Measurements from ENCODE around the gene ENG. TPM values are rescaled to one million over a fixed set of nuclear protein-coding genes. Genes with fewer than 3 reads are reported as not detected.

Gene ENG
- 10 to 100 TPM; 11.1 to 17.9 TPM for polyA plus RNA-seq

- H3K27ac ChIP-seq (ENCODE audit: low read depth in 2 of 2, low read length in 1 of 2): peak within 1 kb of the TSS; percentile 73 to 75
- peaks cover 0 to 4% of the 10 kb centered on the region in 2 donors for H3K4me1 ChIP-seq (ENCODE audit: control insufficient read depth in 2 of 2, insufficient read depth in 2 of 2, low read length in 1 of 2)
- no peaks in the 10 kb centered on the region for H3K27me3 ChIP-seq (ENCODE audit: control insufficient read depth in 1 of 2, insufficient read depth in 2 of 2, low read length in 2 of 2)
- peaks cover 0 to 3% of the 10 kb centered on the region in 2 donors for H3K9me3 ChIP-seq (ENCODE audit: control insufficient read depth in 2 of 2, insufficient read depth in 1 of 2, low read depth in 1 of 2, low read length in 1 of 2)
- no peaks in the 10 kb centered on the region for H3K36me3 ChIP-seq (ENCODE audit: control insufficient read depth in 2 of 2, insufficient read depth in 2 of 2, low read length in 1 of 2)
- H3K4me3 ChIP-seq (ENCODE audit: low read depth in 1 of 2, low read length in 2 of 2): peak within 1 kb of the TSS; percentile 29 to 56
- 29 to 34% methylated on average over 26 to 37 of the region's 37 CpGs for WGBS, 2 donors
These were observed at the start of gene ENG for GRCh38 chr9:127854184-127854806. TSS of gene ENG (minus strand) at chr9:127854658. CDS start at chr9:127854355, 303 bp downstream.

GRCh38 chr9:127903557-127904475 is 49.4 kb upstream of the ENG start:
- Histone ChIP-seq H3K27me3 (ENCODE audit: control insufficient read depth in 1 of 2, insufficient read depth in 2 of 2, low read length in 2 of 2) (no peaks in the 10 kb centered on the region), H3K27ac (ENCODE audit: low read depth in 2 of 2, low read length in 1 of 2) (peak overlapping the region; percentile 80 to 92), H3K9me3 (ENCODE audit: control insufficient read depth in 2 of 2, insufficient read depth in 1 of 2, low read depth in 1 of 2, low read length in 1 of 2) (no peaks in the 10 kb centered on the region), H3K4me3 (ENCODE audit: low read depth in 1 of 2, low read length in 2 of 2) (peak overlapping the region in 1 of 2 donors; percentile 17), H3K4me1 (ENCODE audit: control insufficient read depth in 2 of 2, insufficient read depth in 2 of 2, low read length in 1 of 2) (peaks cover 4 to 28% of the 10 kb centered on the region in 2 donors), H3K36me3 (ENCODE audit: control insufficient read depth in 2 of 2, insufficient read depth in 2 of 2, low read length in 1 of 2) (peaks cover 0 to 3% of the 10 kb centered on the region in 2 donors)
- 47 to 49% methylated on average over 17 of the region's 17 CpGs for WGBS, 2 donors

GRCh38 chr9:127899128-127899943 is 44.9 kb upstream of the ENG start, which contains the start of gene ST6GALNAC6:
TSS of gene ST6GALNAC6 (minus strand) at chr9:127899603. CDS start at chr9:127897981, 1,622 bp downstream.
- Histone ChIP-seq H3K4me3 (ENCODE audit: low read depth in 1 of 2, low read length in 2 of 2) (peak within 1 kb of the TSS; percentile 65 to 93), H3K9me3 (ENCODE audit: control insufficient read depth in 2 of 2, insufficient read depth in 1 of 2, low read depth in 1 of 2, low read length in 1 of 2) (peaks cover 0 to 8% of the 10 kb centered on the region in 2 donors), H3K36me3 (ENCODE audit: control insufficient read depth in 2 of 2, insufficient read depth in 2 of 2, low read length in 1 of 2) (peaks cover 7 to 15% of the 10 kb centered on the region in 2 donors), H3K4me1 (ENCODE audit: control insufficient read depth in 2 of 2, insufficient read depth in 2 of 2, low read length in 1 of 2) (peaks cover 3 to 19% of the 10 kb centered on the region in 2 donors), H3K27ac (ENCODE audit: low read depth in 2 of 2, low read length in 1 of 2) (peak within 1 kb of the TSS; percentile 73 to 86), H3K27me3 (ENCODE audit: control insufficient read depth in 1 of 2, insufficient read depth in 2 of 2, low read length in 2 of 2) (no peaks in the 10 kb centered on the region)
- 0 to 1% methylated on average over 69 to 89 of the region's 89 CpGs for WGBS, 2 donors

- peaks cover 3 to 15% of the 10 kb centered on the region in 2 donors for H3K4me1 ChIP-seq (ENCODE audit: control insufficient read depth in 2 of 2, insufficient read depth in 2 of 2, low read length in 1 of 2)
These were observed 44.1 kb upstream of the ENG start for GRCh38 chr9:127898433-127899127.

GRCh38 chr9:127897193-127897692 is 42.8 kb upstream of the ENG start:
- 27 to 34% methylated on average over 18 to 19 of the region's 19 CpGs for WGBS, 2 donors
- Histone ChIP-seq H3K9me3 (ENCODE audit: control insufficient read depth in 2 of 2, insufficient read depth in 1 of 2, low read depth in 1 of 2, low read length in 1 of 2) (peaks cover 0 to 26% of the 10 kb centered on the region in 2 donors), H3K36me3 (ENCODE audit: control insufficient read depth in 2 of 2, insufficient read depth in 2 of 2, low read length in 1 of 2) (peaks cover 23 to 29% of the 10 kb centered on the region in 2 donors), H3K4me3 (ENCODE audit: low read depth in 1 of 2, low read length in 2 of 2) (peak overlapping the region in 1 of 2 donors; percentile 2), H3K4me1 (ENCODE audit: control insufficient read depth in 2 of 2, insufficient read depth in 2 of 2, low read length in 1 of 2) (peaks cover 3 to 13% of the 10 kb centered on the region in 2 donors), H3K27me3 (ENCODE audit: control insufficient read depth in 1 of 2, insufficient read depth in 2 of 2, low read length in 2 of 2) (no peaks in the 10 kb centered on the region), H3K27ac (ENCODE audit: low read depth in 2 of 2, low read length in 1 of 2) (peak overlapping the region; percentile 62 to 73)

More at GRCh38 chr9:127898433-127899127, 44.1 kb upstream of the ENG start:
- no peaks in the 10 kb centered on the region for H3K27me3 ChIP-seq (ENCODE audit: control insufficient read depth in 1 of 2, insufficient read depth in 2 of 2, low read length in 2 of 2)
- 6 to 7% methylated on average over 27 to 32 of the region's 32 CpGs for WGBS, 2 donors
- peak overlapping the region; percentile 68 to 86 for H3K27ac ChIP-seq (ENCODE audit: low read depth in 2 of 2, low read length in 1 of 2)
- peaks cover 14 to 20% of the 10 kb centered on the region in 2 donors for H3K36me3 ChIP-seq (ENCODE audit: control insufficient read depth in 2 of 2, insufficient read depth in 2 of 2, low read length in 1 of 2)
- peak overlapping the region; percentile 65 to 93 for H3K4me3 ChIP-seq (ENCODE audit: low read depth in 1 of 2, low read length in 2 of 2)
- H3K9me3 ChIP-seq (ENCODE audit: control insufficient read depth in 2 of 2, insufficient read depth in 1 of 2, low read depth in 1 of 2, low read length in 1 of 2): peaks cover 0 to 16% of the 10 kb centered on the region in 2 donors

GRCh38 chr9:127896395-127897192 is 42.1 kb upstream of the ENG start:
- peak overlapping the region; percentile 12 to 67 for H3K27ac ChIP-seq (ENCODE audit: low read depth in 2 of 2, low read length in 1 of 2)
- peaks cover 3 to 13% of the 10 kb centered on the region in 2 donors for H3K4me1 ChIP-seq (ENCODE audit: control insufficient read depth in 2 of 2, insufficient read depth in 2 of 2, low read length in 1 of 2)
- peak overlapping the region in 1 of 2 donors; percentile 2 for H3K4me3 ChIP-seq (ENCODE audit: low read depth in 1 of 2, low read length in 2 of 2)
- H3K9me3 ChIP-seq (ENCODE audit: control insufficient read depth in 2 of 2, insufficient read depth in 1 of 2, low read depth in 1 of 2, low read length in 1 of 2): peaks cover 0 to 26% of the 10 kb centered on the region in 2 donors
- H3K27me3 ChIP-seq (ENCODE audit: control insufficient read depth in 1 of 2, insufficient read depth in 2 of 2, low read length in 2 of 2): no peaks in the 10 kb centered on the region
- WGBS, 2 donors: 70 to 71% methylated on average over 16 of the region's 16 CpGs
- H3K36me3 ChIP-seq (ENCODE audit: control insufficient read depth in 2 of 2, insufficient read depth in 2 of 2, low read length in 1 of 2): peaks cover 23 to 29% of the 10 kb centered on the region in 2 donors

GRCh38 chr9:127895811-127896210 is 41.4 kb upstream of the ENG start:
- peaks cover 3 to 13% of the 10 kb centered on the region in 2 donors for H3K4me1 ChIP-seq (ENCODE audit: control insufficient read depth in 2 of 2, insufficient read depth in 2 of 2, low read length in 1 of 2)
- no peak overlapping the region for H3K4me3 ChIP-seq (ENCODE audit: low read depth in 1 of 2, low read length in 2 of 2)
- H3K9me3 ChIP-seq (ENCODE audit: control insufficient read depth in 2 of 2, insufficient read depth in 1 of 2, low read depth in 1 of 2, low read length in 1 of 2): peaks cover 0 to 26% of the 10 kb centered on the region in 2 donors
- H3K27me3 ChIP-seq (ENCODE audit: control insufficient read depth in 1 of 2, insufficient read depth in 2 of 2, low read length in 2 of 2): no peaks in the 10 kb centered on the region
- peaks cover 23 to 30% of the 10 kb centered on the region in 2 donors for H3K36me3 ChIP-seq (ENCODE audit: control insufficient read depth in 2 of 2, insufficient read depth in 2 of 2, low read length in 1 of 2)
- WGBS, 2 donors: 95% methylated on average over 8 of the region's 8 CpGs
- no peak overlapping the region for H3K27ac ChIP-seq (ENCODE audit: low read depth in 2 of 2, low read length in 1 of 2)

- peaks cover 23 to 37% of the 10 kb centered on the region in 2 donors for H3K36me3 ChIP-seq (ENCODE audit: control insufficient read depth in 2 of 2, insufficient read depth in 2 of 2, low read length in 1 of 2)
These were observed 38.9 kb upstream of the ENG start for GRCh38 chr9:127893392-127893791.

More at GRCh38 chr9:127893392-127893791, 38.9 kb upstream of the ENG start:
- H3K4me3 ChIP-seq (ENCODE audit: low read depth in 1 of 2, low read length in 2 of 2): no peak overlapping the region
- H3K9me3 ChIP-seq (ENCODE audit: control insufficient read depth in 2 of 2, insufficient read depth in 1 of 2, low read depth in 1 of 2, low read length in 1 of 2): peaks cover 0 to 26% of the 10 kb centered on the region in 2 donors
- WGBS, 2 donors: 97 to 98% methylated on average over 4 of the region's 4 CpGs
- peaks cover 3 to 7% of the 10 kb centered on the region in 2 donors for H3K4me1 ChIP-seq (ENCODE audit: control insufficient read depth in 2 of 2, insufficient read depth in 2 of 2, low read length in 1 of 2)
- no peak overlapping the region for H3K27ac ChIP-seq (ENCODE audit: low read depth in 2 of 2, low read length in 1 of 2)
- H3K27me3 ChIP-seq (ENCODE audit: control insufficient read depth in 1 of 2, insufficient read depth in 2 of 2, low read length in 2 of 2): no peaks in the 10 kb centered on the region

Data from esophagus (tissue), 2 donors.